Endothelial cell of umbilical vein (primary cell): Measurements from ENCODE around the gene CD3G. TPM values are rescaled to one million over a fixed set of nuclear protein-coding genes. Genes with fewer than 3 reads are reported as not detected.

ENCODE experiments used
- BruUV-seq: library from RNA; stranded (reverse); fragments of 400-500 nt; replicated peaks from 2 replicates; lab custom pipeline; 2021; lab: Mats Ljungman, UMichigan
- CTCF ChIA-PET: fragments of 300-600, 350-600 bp; sonication (Branson Sonifier 250); formaldehyde crosslinking; loops from one replicate; lab custom pipeline; 2021; ENCODE audit warnings: antibody characterized with exemption, inconsistent platforms; lab: Charles Lee
- POLR2A ChIA-PET: fragments of 300-600, 350-600 bp; sonication (Branson Sonifier 250); formaldehyde crosslinking; loops from one replicate; lab custom pipeline; 2021; ENCODE audit warnings: antibody characterized with exemption, inconsistent platforms; lab: Charles Lee
- DNase-seq: peaks from one replicate; pipeline ENCODE4 v3.0.0-alpha.2; 2011; ENCODE audit warnings: low read depth, low spot score
- FAIRE-seq: peaks from 2 replicates; lab custom pipeline; 2011; peaks lifted over from hg19 to GRCh38; lab: Jason Lieb, UNC
- H2AFZ ChIP-seq: 2 replicates; pipeline ENCODE4 v1.6.0; 2012; ENCODE audit warnings: low read depth, low read length, control low read depth, inconsistent platforms
- H3K27ac ChIP-seq: 2 replicates; pipeline ENCODE4 v1.5.1; 2011; ENCODE audit warnings: low read depth, mild to moderate bottlenecking, control low read depth, low read length, moderate library complexity; ENCODE audit not compliant: insufficient read depth
- H3K27me3 ChIP-seq, 2 experiments: 2 replicates each; pipeline versions ENCODE4 v1.6.0 to v1.6.1; 2011; ENCODE audit warnings: low read length in 2 of 2, mixed read lengths in 1 of 2; ENCODE audit not compliant: control insufficient read depth in 2 of 2, insufficient read depth in 2 of 2
- H3K36me3 ChIP-seq, 2 experiments: 2 replicates in 1 of 2; 3 replicates in 1 of 2; pipeline ENCODE4 v1.5.1; 2011; ENCODE audit warnings: low read length in 2 of 2, mild to moderate bottlenecking in 1 of 2, moderate library complexity in 1 of 2; ENCODE audit not compliant: control insufficient read depth in 2 of 2, insufficient read depth in 2 of 2; ENCODE audit errors: extremely low read depth in 1 of 2
- H3K4me1 ChIP-seq: 3 replicates; pipeline ENCODE4 v1.5.1; 2011; ENCODE audit warnings: mild to moderate bottlenecking, low read length; ENCODE audit not compliant: control insufficient read depth, insufficient read depth; ENCODE audit errors: extremely low read depth
- H3K4me2 ChIP-seq: 2 replicates; pipeline ENCODE4 v1.6.1; 2011; ENCODE audit warnings: low read length, control low read depth, mixed read lengths; ENCODE audit not compliant: insufficient read depth
- H3K4me3 ChIP-seq, 3 experiments: fragments of 200-600 bp in 1 of 3; sonication (generic), shearing (Covaris generic) in 1 of 3; replicated peaks in 1 of 3; 2 replicates each; pipeline ENCODE4 v1.5.1; 2011 to 2016; ENCODE audit warnings: control low read depth in 3 of 3, low read length in 3 of 3, mild to moderate bottlenecking in 2 of 3, inconsistent platforms in 1 of 3, low read depth in 1 of 3, moderate library complexity in 1 of 3; ENCODE audit not compliant: insufficient read depth in 1 of 3
- H3K79me2 ChIP-seq: 2 replicates; pipeline ENCODE4 v1.6.0; 2012; ENCODE audit warnings: low read length, inconsistent platforms; ENCODE audit not compliant: control insufficient read depth, insufficient read depth
- H3K9ac ChIP-seq: replicated peaks from 2 replicates; pipeline ENCODE3; 2011; ENCODE audit warnings: low read length, control low read depth; ENCODE audit not compliant: insufficient read depth; ENCODE audit errors: extremely low read depth
- H3K9me1 ChIP-seq: replicated peaks from 3 replicates; pipeline ENCODE4 v1.6.0; 2011; ENCODE audit warnings: mild to moderate bottlenecking, low read length; ENCODE audit not compliant: control insufficient read depth, insufficient read depth; ENCODE audit errors: extremely low read depth
- H3K9me3 ChIP-seq: replicated peaks from 2 replicates; pipeline ENCODE4 v1.5.1; 2012; ENCODE audit warnings: low read length, inconsistent platforms; ENCODE audit not compliant: control insufficient read depth, insufficient read depth
- H4K20me1 ChIP-seq: replicated peaks from 2 replicates; pipeline ENCODE3; 2011; ENCODE audit warnings: mild to moderate bottlenecking, low read length; ENCODE audit not compliant: control insufficient read depth, insufficient read depth; ENCODE audit errors: extremely low read depth
- EZH2 ChIP-seq: IDR thresholded peaks from 2 replicates; pipeline ENCODE4 v1.6.1; 2012; ENCODE audit warnings: borderline replicate concordance, low read depth, mild to moderate bottlenecking, moderate library complexity, low read length, inconsistent platforms; ENCODE audit not compliant: severe bottlenecking
- FOS ChIP-seq: IDR thresholded peaks from 2 replicates; pipeline ENCODE4 v1.6.1; 2011; ENCODE audit warnings: mild to moderate bottlenecking, low read length, moderate library complexity, borderline replicate concordance; ENCODE audit not compliant: insufficient read depth
- GATA2 ChIP-seq: IDR thresholded peaks from 2 replicates; pipeline ENCODE4 v1.7.0; 2011; ENCODE audit warnings: low read depth, mild to moderate bottlenecking, moderate library complexity, mixed read lengths, low read length; ENCODE audit not compliant: insufficient read length, insufficient read depth
- MAX ChIP-seq: IDR thresholded peaks from 2 replicates; pipeline ENCODE4 v1.6.1; 2011; ENCODE audit not compliant: insufficient read depth, insufficient read length
- POLR2A ChIP-seq: IDR thresholded peaks from 2 replicates; pipeline ENCODE4 v1.6.1; 2012; ENCODE audit warnings: low read depth, mild to moderate bottlenecking, control low read depth, low read length
- dilution Hi-C: fragments of 300-500 bp; cut with MboI; formaldehyde crosslinking; loops from one replicate; pipeline ENCODE4 v1.15.0; 2019; ENCODE audit warnings: low sequenced_read_pairs; ENCODE audit not compliant: extremely low pct_ligation_motif_present
- intact Hi-C: fragments of 100-400 bp; cut with micrococcal nuclease; formaldehyde crosslinking; loops from one replicate; pipeline ENCODE4 v1.10.0; 2022
- polyA plus RNA-seq, 4 experiments: library from polyadenylated mRNA; depleted of rRNA in 3 of 4; stranded (reverse) in 3 of 4; unstranded in 1 of 4; fragments of >200 nt; gene quantifications; 2 replicates each; pipeline versions ENCODE4 v1.2.1 to v1.2.3, GENCODE V29; 2011 to 2012; ENCODE audit warnings: missing spikeins in 1 of 4
- total RNA-seq: library from RNA; stranded (reverse); gene quantifications from 2 replicates; pipeline ENCODE4 v1.2.3, GENCODE V29; 2021

Gene CD3G
- total and polyA plus RNA-seq, 2 donors (not counting 3 experiments of a cell fraction or from before 2014, with no cell fraction given): not detected

GRCh38 chr11:118396097-118396501 is 52.0 kb downstream of the CD3G start:
- Histone ChIP-seq H3K36me3 (peaks cover 3 to 11% of the 10 kb centered on the region in 2 experiments), H3K79me2 (no peaks in the 10 kb centered on the region), H4K20me1 (no peaks in the 10 kb centered on the region), H3K9ac (no peak overlapping the region), H3K9me1 (no peaks in the 10 kb centered on the region), H3K4me3 (no peak overlapping the region), H3K4me2 (no peak overlapping the region), H3K27ac (no peak overlapping the region), H3K27me3 (no peaks in the 10 kb centered on the region), H3K4me1 (peaks cover 2% of the 10 kb centered on the region), H3K9me3 (no peaks in the 10 kb centered on the region), H2AFZ (no peak overlapping the region)
- POLR2A ChIA-PET: no interaction called here
- TF ChIP-seq FOS: no peak
- no peak for TF ChIP-seq POLR2A
- TF ChIP-seq GATA2: no peak
- intact Hi-C loops: no loop called here
- dilution Hi-C loops: loop anchor here (25.0 kb wide), 1 partner anchor 91 kb away; no protein-coding TSS in a partner anchor
- CTCF ChIA-PET: interaction anchor here (1.0 kb wide), 1 partner anchor 113 kb away, joined by 4 read pairs; no protein-coding TSS in a partner anchor
- FAIRE-seq (no peak), DNase-seq (no peak)
- no TSS peak for BruUV-seq

DNA sequence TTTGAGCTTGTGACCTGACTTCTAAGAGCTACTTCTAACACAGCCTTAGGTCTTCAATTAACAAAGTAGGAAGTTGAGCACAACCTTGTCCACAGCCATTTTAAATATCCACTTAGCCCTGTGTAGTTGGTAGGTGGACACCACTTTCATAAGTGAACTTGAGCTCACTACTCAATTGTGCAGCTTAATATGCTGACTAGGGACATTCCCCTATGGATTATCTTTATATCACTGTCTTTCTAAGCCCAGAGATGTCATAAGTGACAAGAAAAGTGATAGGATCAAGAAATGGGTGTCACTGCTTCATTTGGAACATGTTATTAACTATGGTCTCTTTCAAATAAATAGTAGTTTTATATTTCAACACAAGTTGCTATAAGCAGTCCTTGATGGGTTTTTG is 53.3 kb downstream of the CD3G start:
- H3K36me3 ChIP-seq: peaks cover 3 to 6% of the 10 kb centered on the region in 2 experiments
- H4K20me1 ChIP-seq: no peaks in the 10 kb centered on the region
- H3K27ac ChIP-seq: no peak overlapping the region
- DNase-seq: no peak
- H3K9me1 ChIP-seq: no peaks in the 10 kb centered on the region
- ChIA-PET CTCF (interaction anchor here (0.8 to 1.3 kb wide), 5 partner anchors 9 to 112 kb away, joined by 3 to 4 read pairs (median 3); no protein-coding TSS in a partner anchor), POLR2A (no interaction called here)
- H3K79me2 ChIP-seq: peaks cover 10% of the 10 kb centered on the region
- intact Hi-C loops (no loop called here), dilution Hi-C loops (loop anchor here (25.0 kb wide), 1 partner anchor 90 kb away; no protein-coding TSS in a partner anchor)
- H3K4me2 ChIP-seq: no peak overlapping the region
- no peak overlapping the region for H3K4me3 ChIP-seq
- H2AFZ ChIP-seq: no peak overlapping the region
- H3K4me1 ChIP-seq: peaks cover 4% of the 10 kb centered on the region
- H3K9me3 ChIP-seq: no peaks in the 10 kb centered on the region
- no peaks in the 10 kb centered on the region for H3K27me3 ChIP-seq
- TF ChIP-seq EZH2 (no peak), MAX (no peak), GATA2 (no peak)
- no peak overlapping the region for H3K9ac ChIP-seq
- no TSS peak for BruUV-seq
- no peak for FAIRE-seq
